Activated B cell treated with CpG ODN at 0.5 μM for 24 hours (primary cell): ENCODE data around the gene BCDIN3D. TPM values are rescaled to one million over a fixed set of nuclear protein-coding genes. Genes with fewer than 3 reads are reported as not detected.

Experiments used
- ATAC-seq: fragments of 200-7000 bp; cut with Tn5 transposase; one replicate; pipeline ENCODE4 v1.10.0; 2021; ENCODE audit warnings: low read depth, mild to moderate bottlenecking, moderate library complexity
- CTCF ChIA-PET: fragments of 350-600 bp; sonication (Branson Sonifier 250); formaldehyde crosslinking; loops from one replicate; lab custom pipeline; 2021; ENCODE audit warnings: antibody characterized with exemption; lab: Charles Lee
- POLR2A ChIA-PET: fragments of 350-600 bp; sonication (Branson Sonifier 250); formaldehyde crosslinking; loops from one replicate; lab custom pipeline; 2021; ENCODE audit warnings: antibody characterized with exemption; lab: Charles Lee
- DNase-seq: peaks from one replicate; pipeline ENCODE4 v3.0.0; 2022
- H3K27ac Mint-ChIP-seq: one replicate; pipeline ENCODE4 v1.8.0; 2020; ENCODE audit warnings: mixed read lengths
- H3K27me3 Mint-ChIP-seq: one replicate; pipeline ENCODE4 v1.8.0; 2021; ENCODE audit warnings: mixed read lengths
- H3K36me3 Mint-ChIP-seq: one replicate; pipeline ENCODE4 v1.8.0; 2021; ENCODE audit warnings: low read depth, mixed read lengths
- H3K4me1 Mint-ChIP-seq: one replicate; pipeline ENCODE4 v1.8.0; 2021; ENCODE audit warnings: mixed read lengths
- H3K4me3 Mint-ChIP-seq: one replicate; pipeline ENCODE4 v1.8.0; 2020; ENCODE audit warnings: mild to moderate bottlenecking, mixed read lengths
- H3K9me3 Mint-ChIP-seq: one replicate; pipeline ENCODE4 v1.8.0; 2020; ENCODE audit warnings: mixed read lengths
- CTCF ChIP-seq: fragments of 200-600 bp; IDR thresholded peaks from one replicate; pipeline ENCODE4 v1.8.0; 2022; ENCODE audit warnings: antibody characterized with exemption, mild to moderate bottlenecking
- intact Hi-C: fragments of 100-400 bp; cut with micrococcal nuclease; formaldehyde crosslinking; loops from one replicate; pipeline ENCODE4 v1.15.1; 2024
- total RNA-seq: library from RNA; stranded (reverse); gene quantifications from 2 replicates; pipeline ENCODE4 v1.2.3, GENCODE V29; 2022

The BCDIN3D gene
- total RNA-seq, 1 donor from 2014 or later: 12.0 TPM

DNA sequence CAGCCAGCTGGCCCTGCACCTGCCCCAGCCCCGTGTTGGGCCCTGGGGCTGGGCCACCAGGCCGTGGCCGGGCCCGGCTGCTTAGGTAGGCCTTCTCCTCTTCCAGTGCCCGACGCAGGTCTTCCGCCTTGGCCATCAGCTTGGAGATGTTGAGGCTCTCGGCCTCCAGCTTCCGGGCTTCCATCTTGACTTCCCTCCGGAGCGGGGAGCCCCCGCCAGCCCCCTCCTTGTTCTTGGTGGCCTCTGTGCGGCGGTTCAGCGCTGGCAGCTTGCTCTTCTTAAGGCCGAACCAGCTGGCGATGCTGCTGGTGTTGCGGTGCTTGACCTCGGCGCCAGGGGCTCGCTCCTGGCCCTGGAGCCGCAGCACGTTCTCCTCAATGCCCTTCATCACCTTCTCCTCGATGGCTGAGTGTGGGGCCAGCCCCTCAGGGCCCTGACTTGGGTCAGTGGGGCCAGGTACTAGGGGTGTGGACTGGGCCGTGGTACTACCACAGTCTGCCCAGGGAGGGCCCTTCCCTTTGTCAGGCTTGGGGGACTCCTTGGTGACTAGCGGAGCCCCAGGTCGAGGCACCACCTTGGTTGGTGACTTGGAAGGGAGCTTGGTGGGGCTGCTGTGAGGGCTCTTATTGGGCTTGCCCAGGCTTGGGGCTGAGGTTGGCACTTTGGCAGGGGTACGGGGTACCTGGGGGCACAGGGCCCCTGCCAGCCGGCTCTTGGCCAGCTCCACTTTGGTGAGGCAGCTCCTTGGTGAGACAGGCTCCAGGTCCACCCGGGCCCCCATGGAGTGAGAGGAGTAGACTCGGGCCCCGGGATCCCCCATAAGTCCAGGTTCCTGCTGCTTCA, 47.9 kb downstream of the BCDIN3D start:
- no peak for TF ChIP-seq CTCF

GRCh38 chr12:49794021-49794420, 48.9 kb downstream of the BCDIN3D start:
- Mint-ChIP-seq H3K36me3 (peaks cover 10% of the 10 kb centered on the region), H3K4me1 (no peaks in the 10 kb centered on the region), H3K27ac (no peak overlapping the region), H3K4me3 (no peak overlapping the region), H3K9me3 (no peaks in the 10 kb centered on the region), H3K27me3 (no peaks in the 10 kb centered on the region)
- intact Hi-C loops: no loop called here
- CTCF ChIA-PET: interaction anchor here (1.2 kb wide), 1 partner anchor 16 kb away, joined by 3 read pairs; no protein-coding TSS in a partner anchor
- TF ChIP-seq CTCF: no peak
- ATAC-seq (no peak), DNase-seq (no peak)
- POLR2A ChIA-PET: interaction anchor here (0.5 kb wide), 1 partner anchor 359 kb away, joined by 5 read pairs; no protein-coding TSS in a partner anchor

More for the DNA sequence above, 47.9 kb downstream of the BCDIN3D start:
- intact Hi-C loops: no loop called here
- Mint-ChIP-seq H3K27me3 (no peaks in the 10 kb centered on the region), H3K4me3 (no peak overlapping the region), H3K9me3 (no peaks in the 10 kb centered on the region), H3K36me3 (peaks cover 10% of the 10 kb centered on the region), H3K27ac (no peak overlapping the region), H3K4me1 (no peaks in the 10 kb centered on the region)
- DNase-seq: no peak
- ChIA-PET CTCF (interaction anchor here (1.2 kb wide), 1 partner anchor 17 kb away, joined by 3 read pairs; no protein-coding TSS in a partner anchor), POLR2A (interaction anchor here (0.5 kb wide), 1 partner anchor 360 kb away, joined by 5 read pairs; no protein-coding TSS in a partner anchor)
- no peak for ATAC-seq

- Mint-ChIP-seq H3K36me3 (peaks cover 10% of the 10 kb centered on the region), H3K9me3 (no peaks in the 10 kb centered on the region), H3K4me3 (no peak overlapping the region), H3K27ac (no peak overlapping the region), H3K27me3 (no peaks in the 10 kb centered on the region), H3K4me1 (no peaks in the 10 kb centered on the region)
- intact Hi-C loops: no loop called here
- DNase-seq: no peak
- POLR2A ChIA-PET: no interaction called here
- no peak for ATAC-seq
- TF ChIP-seq CTCF: no peak
- CTCF ChIA-PET: no interaction called here
Measured at GRCh38 chr12:49793620-49794019, 49.3 kb downstream of the BCDIN3D start.

- intact Hi-C loops: no loop called here
- Mint-ChIP-seq H3K9me3 (no peaks in the 10 kb centered on the region), H3K36me3 (peaks cover 8% of the 10 kb centered on the region), H3K27ac (no peak overlapping the region), H3K4me3 (no peak overlapping the region), H3K27me3 (no peaks in the 10 kb centered on the region), H3K4me1 (no peaks in the 10 kb centered on the region)
- DNase-seq: no peak
- CTCF ChIA-PET: no interaction called here
- POLR2A ChIA-PET: no interaction called here
- no peak for TF ChIP-seq CTCF
- no peak for ATAC-seq
Measured at GRCh38 chr12:49792976-49793580, 49.8 kb downstream of the BCDIN3D start.
